GM18505 (cell line): ENCODE measurements around the gene RIMS1.

Experiments
- ATAC-seq: cut with Tn5 transposase; IDR thresholded peaks from one replicate; pipeline ENCODE4 v1.9.1; 2021; ENCODE audit not compliant: unreplicated experiment
- POLR2A ChIP-seq: IDR thresholded peaks from 4 replicates; pipeline ENCODE4 v1.6.1; 2011; ENCODE audit warnings: borderline replicate concordance; ENCODE audit not compliant: insufficient read depth, insufficient read length; ENCODE audit errors: extremely low read depth

The RIMS1 gene

GRCh38 chr6:72421387-72421786 is 535.0 kb downstream of the RIMS1 start:
- TF ChIP-seq POLR2A, result no peak
- ATAC-seq, result no peak

GRCh38 chr6:72422171-72422570 is 535.8 kb downstream of the RIMS1 start:
- no peak for TF ChIP-seq POLR2A
- ATAC-seq, result no peak

GRCh38 chr6:72424476-72424875 is 538.1 kb downstream of the RIMS1 start:
- no peak for ATAC-seq
- TF ChIP-seq POLR2A, result no peak

GRCh38 chr6:72425003-72425681 is 538.8 kb downstream of the RIMS1 start:
- ATAC-seq, result no peak
- TF ChIP-seq POLR2A, result no peak

GRCh38 chr6:72440611-72441010 is 554.3 kb downstream of the RIMS1 start:
- no peak for ATAC-seq
- TF ChIP-seq POLR2A, result no peak

- TF ChIP-seq POLR2A, result no peak
- ATAC-seq, result no peak
These were observed 560.1 kb downstream of the RIMS1 start for GRCh38 chr6:72446430-72446829.
